Muscle layer of duodenum (tissue), 2 donors: Measurements from ENCODE around the gene CEND1.

Experiments
- H3K27ac ChIP-seq: one replicate; pipeline ENCODE4 v1.7.0; 2013; ENCODE audit warnings: mild to moderate bottlenecking, low read length
- H3K27me3 ChIP-seq: one replicate; pipeline ENCODE4 v1.7.0; 2013; ENCODE audit warnings: low read depth, mild to moderate bottlenecking, control low read depth, low read length
- H3K36me3 ChIP-seq, 2 donors: one replicate each; pipeline ENCODE4 v1.7.0; 2013; ENCODE audit warnings: low read length in 2 of 2, control low read depth in 1 of 2, mild to moderate bottlenecking in 1 of 2; ENCODE audit not compliant: insufficient read depth in 2 of 2, control insufficient read depth in 1 of 2
- H3K4me1 ChIP-seq, 2 donors: one replicate each; pipeline ENCODE4 v1.7.0; 2013; ENCODE audit warnings: low read length in 2 of 2, mild to moderate bottlenecking in 2 of 2, control low read depth in 1 of 2, moderate library complexity in 1 of 2; ENCODE audit not compliant: insufficient read depth in 2 of 2, control insufficient read depth in 1 of 2
- H3K4me3 ChIP-seq, 2 donors: one replicate each; pipeline ENCODE4 v1.7.0; 2013; ENCODE audit warnings: low read length in 2 of 2, low read depth in 1 of 2, mild to moderate bottlenecking in 1 of 2
- H3K9me3 ChIP-seq, 2 donors: one replicate each; pipeline ENCODE4 v1.7.0; 2013; ENCODE audit warnings: low read length in 2 of 2, control low read depth in 1 of 2, mild to moderate bottlenecking in 1 of 2; ENCODE audit not compliant: control insufficient read depth in 1 of 2
- donor health status: healthy.

The CEND1 gene

GRCh38 chr11:808427-809286 lies 18.8 kb upstream of the CEND1 start:
- Histone ChIP-seq H3K4me1 (peaks cover 11 to 38% of the 10 kb centered on the region in 2 donors), H3K27ac (peak overlapping the region; percentile 99)

GRCh38 chr11:804599-804964 lies 14.7 kb upstream of the CEND1 start:
- peaks cover 0 to 35% of the 10 kb centered on the region in 2 donors for H3K36me3 ChIP-seq
- peaks cover 4 to 21% of the 10 kb centered on the region in 2 donors for H3K4me1 ChIP-seq
- H3K27ac ChIP-seq: no peak overlapping the region
- peak overlapping the region; percentile 59 to 74 for H3K4me3 ChIP-seq
- no peaks in the 10 kb centered on the region for H3K27me3 ChIP-seq
- no peaks in the 10 kb centered on the region for H3K9me3 ChIP-seq

More at GRCh38 chr11:808427-809286, 18.8 kb upstream of the CEND1 start:
- H3K9me3 ChIP-seq: no peaks in the 10 kb centered on the region
- peak overlapping the region; percentile 86 to 94 for H3K4me3 ChIP-seq
- no peaks in the 10 kb centered on the region for H3K27me3 ChIP-seq
- H3K36me3 ChIP-seq: peaks cover 25 to 35% of the 10 kb centered on the region in 2 donors

- H3K27ac ChIP-seq: no peak overlapping the region
- H3K4me3 ChIP-seq: peak overlapping the region; percentile 59 to 74
Observed at GRCh38 chr11:803770-804598, 14.1 kb upstream of the CEND1 start.

GRCh38 chr11:803467-803742 lies 13.5 kb upstream of the CEND1 start:
- Histone ChIP-seq H3K27me3 (no peaks in the 10 kb centered on the region), H3K4me1 (peaks cover 4 to 18% of the 10 kb centered on the region in 2 donors), H3K27ac (no peak overlapping the region), H3K4me3 (no peak overlapping the region), H3K36me3 (peaks cover 0 to 26% of the 10 kb centered on the region in 2 donors), H3K9me3 (no peaks in the 10 kb centered on the region)

More at GRCh38 chr11:803770-804598, 14.1 kb upstream of the CEND1 start:
- H3K36me3 ChIP-seq: peaks cover 0 to 30% of the 10 kb centered on the region in 2 donors
- no peaks in the 10 kb centered on the region for H3K9me3 ChIP-seq
- H3K4me1 ChIP-seq: peaks cover 4 to 21% of the 10 kb centered on the region in 2 donors
- H3K27me3 ChIP-seq: no peaks in the 10 kb centered on the region

GRCh38 chr11:802693-803466 lies 13.0 kb upstream of the CEND1 start:
- Histone ChIP-seq H3K9me3 (no peaks in the 10 kb centered on the region), H3K36me3 (peaks cover 0 to 26% of the 10 kb centered on the region in 2 donors), H3K4me3 (no peak overlapping the region), H3K27ac (no peak overlapping the region), H3K27me3 (no peaks in the 10 kb centered on the region), H3K4me1 (peaks cover 4 to 15% of the 10 kb centered on the region in 2 donors)

- H3K9me3 ChIP-seq: no peaks in the 10 kb centered on the region
- peaks cover 0 to 26% of the 10 kb centered on the region in 2 donors for H3K36me3 ChIP-seq
- H3K4me1 ChIP-seq: peaks cover 4 to 16% of the 10 kb centered on the region in 2 donors
- no peak overlapping the region for H3K27ac ChIP-seq
- H3K4me3 ChIP-seq: no peak overlapping the region
- no peaks in the 10 kb centered on the region for H3K27me3 ChIP-seq
Observed at GRCh38 chr11:802018-802617, 12.2 kb upstream of the CEND1 start.

- Histone ChIP-seq H3K27ac (no peak overlapping the region), H3K36me3 (peaks cover 0 to 26% of the 10 kb centered on the region in 2 donors), H3K9me3 (no peaks in the 10 kb centered on the region), H3K4me1 (peaks cover 11 to 25% of the 10 kb centered on the region in 2 donors), H3K4me3 (no peak overlapping the region), H3K27me3 (no peaks in the 10 kb centered on the region)
Observed at GRCh38 chr11:801097-801780, 11.3 kb upstream of the CEND1 start.

- no peaks in the 10 kb centered on the region for H3K9me3 ChIP-seq
- no peaks in the 10 kb centered on the region for H3K27me3 ChIP-seq
- peaks cover 0 to 26% of the 10 kb centered on the region in 2 donors for H3K36me3 ChIP-seq
- peaks cover 11 to 30% of the 10 kb centered on the region in 2 donors for H3K4me1 ChIP-seq
- no peak overlapping the region for H3K27ac ChIP-seq
- H3K4me3 ChIP-seq: no peak overlapping the region
Observed at GRCh38 chr11:800473-800872, 10.6 kb upstream of the CEND1 start.

GRCh38 chr11:799641-800316 lies 9.9 kb upstream of the CEND1 start:
- Histone ChIP-seq H3K4me3 (no peak overlapping the region), H3K27ac (no peak overlapping the region), H3K36me3 (peaks cover 0 to 26% of the 10 kb centered on the region in 2 donors), H3K27me3 (no peaks in the 10 kb centered on the region), H3K4me1 (peaks cover 11 to 34% of the 10 kb centered on the region in 2 donors), H3K9me3 (no peaks in the 10 kb centered on the region)
